Measurements from ENCODE around the gene TMEM178B. TPM values are rescaled to one million over a fixed set of nuclear protein-coding genes. Genes with fewer than 3 reads are reported as not detected.

TMEM178B gene
- total RNA-seq, 1 donor from 2014 or later = 35.9 TPM

DNA sequence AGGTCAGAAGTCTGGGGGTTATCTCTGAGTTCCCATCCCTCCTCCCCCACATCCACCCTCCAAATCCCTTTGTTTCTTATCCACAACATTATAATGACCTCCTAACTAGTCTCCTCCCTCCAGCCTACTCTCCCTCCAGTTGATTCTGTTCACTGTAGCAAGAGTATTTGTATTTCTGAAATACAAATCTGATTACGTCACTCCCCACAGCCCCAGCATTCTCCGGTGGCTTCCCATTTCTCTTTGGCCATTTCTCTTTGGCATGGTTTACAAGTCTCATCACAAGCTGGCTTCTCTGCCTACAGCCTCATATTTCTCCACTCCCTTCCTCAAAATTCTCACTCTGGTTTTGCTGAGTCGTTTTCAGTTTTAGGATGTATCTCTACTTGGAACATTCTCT lies 34.5 kb upstream of the TMEM178B start:
- DNase-seq = no peak
- no peaks in the 10 kb centered on the region for H3K4me1 ChIP-seq
- no peaks in the 10 kb centered on the region for H3K9me3 ChIP-seq (replicated peaks)
- TF ChIP-seq, protein P1, sequence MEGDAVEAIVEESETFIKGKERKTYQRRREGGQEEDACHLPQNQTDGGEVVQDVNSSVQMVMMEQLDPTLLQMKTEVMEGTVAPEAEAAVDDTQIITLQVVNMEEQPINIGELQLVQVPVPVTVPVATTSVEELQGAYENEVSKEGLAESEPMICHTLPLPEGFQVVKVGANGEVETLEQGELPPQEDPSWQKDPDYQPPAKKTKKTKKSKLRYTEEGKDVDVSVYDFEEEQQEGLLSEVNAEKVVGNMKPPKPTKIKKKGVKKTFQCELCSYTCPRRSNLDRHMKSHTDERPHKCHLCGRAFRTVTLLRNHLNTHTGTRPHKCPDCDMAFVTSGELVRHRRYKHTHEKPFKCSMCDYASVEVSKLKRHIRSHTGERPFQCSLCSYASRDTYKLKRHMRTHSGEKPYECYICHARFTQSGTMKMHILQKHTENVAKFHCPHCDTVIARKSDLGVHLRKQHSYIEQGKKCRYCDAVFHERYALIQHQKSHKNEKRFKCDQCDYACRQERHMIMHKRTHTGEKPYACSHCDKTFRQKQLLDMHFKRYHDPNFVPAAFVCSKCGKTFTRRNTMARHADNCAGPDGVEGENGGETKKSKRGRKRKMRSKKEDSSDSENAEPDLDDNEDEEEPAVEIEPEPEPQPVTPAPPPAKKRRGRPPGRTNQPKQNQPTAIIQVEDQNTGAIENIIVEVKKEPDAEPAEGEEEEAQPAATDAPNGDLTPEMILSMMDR (IDR thresholded peaks at IDR 0.05; ENCODE audit: borderline replicate concordance) = no peak
- H3K36me3 ChIP-seq = no peaks in the 10 kb centered on the region
- intact Hi-C loops (cut with micrococcal nuclease) = no loop called here
- no peak overlapping the region for H3K27ac ChIP-seq (replicated peaks)
- H3K27me3 ChIP-seq (ENCODE audit: low read depth) = no peaks in the 10 kb centered on the region
- no peak overlapping the region for H3K4me3 ChIP-seq

DNA sequence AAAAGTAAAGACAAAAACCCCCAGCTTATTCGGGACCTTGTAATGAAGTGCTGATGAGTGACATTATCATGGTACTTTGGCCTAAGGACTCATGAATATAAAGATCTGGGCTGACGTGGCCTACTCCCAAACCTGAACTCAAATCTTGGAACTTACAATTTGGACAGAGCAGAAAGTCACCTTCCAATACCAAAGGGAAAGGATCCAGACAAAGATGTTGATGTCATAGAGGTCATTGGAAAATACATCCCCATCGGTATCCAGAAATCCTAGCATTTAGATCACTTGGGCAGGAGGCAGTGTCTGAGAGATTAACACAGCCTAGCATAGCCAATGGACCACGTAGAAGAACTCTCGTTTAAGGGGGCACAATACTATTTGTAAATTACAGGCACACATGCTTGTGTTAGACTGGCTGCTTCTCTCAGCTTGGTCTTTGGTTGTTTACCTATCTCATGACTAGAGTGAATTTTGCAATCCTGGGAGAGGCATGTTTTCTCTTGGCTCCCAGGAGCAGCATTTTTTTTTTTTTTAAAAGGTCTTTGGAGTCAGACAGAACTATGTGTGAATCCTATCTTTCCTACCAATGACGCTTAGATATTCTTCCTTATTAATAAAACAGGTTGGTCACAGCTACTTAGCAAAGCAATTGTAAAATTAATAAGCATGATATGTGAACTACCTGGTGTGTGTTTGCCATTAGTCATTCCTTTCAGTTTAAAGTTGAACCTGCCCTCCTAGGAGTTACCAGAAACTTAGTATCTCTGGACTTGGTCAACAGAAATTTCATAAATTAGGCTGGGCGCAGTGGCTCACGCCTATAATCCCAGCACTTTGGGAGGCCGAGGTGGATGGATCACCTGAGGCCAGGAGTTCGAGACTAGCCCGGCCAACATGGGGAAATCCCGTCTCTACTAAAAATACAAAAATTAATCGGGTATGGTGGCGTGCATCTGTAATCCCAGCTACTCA lies 31.4 kb upstream of the TMEM178B start:
- Histone ChIP-seq H3K36me3 (no peaks in the 10 kb centered on the region), H3K27me3 (ENCODE audit: low read depth) (no peaks in the 10 kb centered on the region), H3K4me1 (peaks cover 8% of the 10 kb centered on the region), H3K9me3 (replicated peaks) (no peaks in the 10 kb centered on the region), H3K27ac (replicated peaks) (no peak overlapping the region), H3K4me3 (no peak overlapping the region)
- intact Hi-C loops (cut with micrococcal nuclease) = no loop called here
- TF ChIP-seq, protein P1 (IDR thresholded peaks at IDR 0.05; ENCODE audit: borderline replicate concordance) = no peak
- no peak for DNase-seq

DNA sequence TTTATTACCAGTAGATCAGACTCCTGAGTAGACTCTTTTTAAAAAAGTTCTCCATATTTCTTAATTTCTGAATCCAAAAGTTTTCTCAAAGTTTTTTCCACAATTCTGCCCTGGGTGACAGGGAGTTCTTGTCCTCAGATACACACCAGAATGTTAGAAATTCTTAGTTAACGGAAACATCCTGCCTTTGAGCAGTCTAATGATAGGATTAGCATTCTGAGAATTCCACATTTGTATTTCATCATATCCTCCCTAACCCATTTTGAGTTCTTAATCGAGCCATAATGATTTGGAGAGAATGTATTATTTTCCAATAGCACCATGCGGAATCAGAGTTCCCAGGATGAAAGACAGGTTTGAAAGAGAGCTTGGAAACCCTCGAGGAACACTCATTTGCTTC lies 30.2 kb upstream of the TMEM178B start:
- no peaks in the 10 kb centered on the region for H3K36me3 ChIP-seq
- H3K4me1 ChIP-seq = peaks cover 8% of the 10 kb centered on the region
- no peaks in the 10 kb centered on the region for H3K27me3 ChIP-seq (ENCODE audit: low read depth)
- no peak overlapping the region for H3K27ac ChIP-seq (replicated peaks)
- H3K9me3 ChIP-seq (replicated peaks) = no peaks in the 10 kb centered on the region
- intact Hi-C loops (cut with micrococcal nuclease) = no loop called here
- no peak overlapping the region for H3K4me3 ChIP-seq
- TF ChIP-seq, protein P1 (IDR thresholded peaks at IDR 0.05; ENCODE audit: borderline replicate concordance) = no peak
- DNase-seq = no peak

DNA sequence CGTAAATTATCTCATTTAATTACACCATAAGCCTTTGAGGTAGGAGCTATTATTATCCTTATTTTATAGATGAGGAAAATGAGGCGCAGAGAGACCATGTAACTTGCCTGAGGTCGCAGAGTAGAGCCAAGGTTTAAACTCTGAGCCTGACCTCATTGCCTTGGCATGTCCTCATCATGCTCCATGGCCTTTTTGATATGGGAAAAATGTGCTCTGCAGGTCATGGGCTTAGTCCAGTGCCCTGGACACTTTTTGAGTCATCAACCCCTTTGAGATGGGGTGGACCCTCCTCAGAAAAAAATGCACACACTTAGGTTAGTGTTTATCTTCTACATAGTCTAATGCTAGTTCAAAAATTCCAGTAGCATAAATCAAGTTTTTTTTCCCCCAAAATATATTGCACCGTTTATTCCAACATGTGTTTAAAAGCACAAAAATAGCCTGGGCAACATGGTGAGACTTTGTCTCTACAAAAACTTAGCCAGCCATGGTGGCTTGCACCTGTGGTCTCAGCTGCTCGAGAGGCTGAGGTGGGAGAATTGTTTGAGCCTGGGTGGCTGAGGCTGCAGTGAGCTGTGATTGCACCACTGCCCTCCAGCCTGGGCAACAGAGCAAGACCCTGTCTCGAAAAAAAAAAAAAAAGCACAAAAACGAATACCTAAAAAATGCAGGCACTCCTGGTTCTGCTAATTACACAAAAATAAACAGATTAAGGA lies 28.6 kb upstream of the TMEM178B start:
- TF ChIP-seq, protein P1 (IDR thresholded peaks at IDR 0.05; ENCODE audit: borderline replicate concordance) = no peak
- peaks cover 8% of the 10 kb centered on the region for H3K4me1 ChIP-seq
- DNase-seq = no peak
- no peak overlapping the region for H3K4me3 ChIP-seq
- H3K27ac ChIP-seq (replicated peaks) = no peak overlapping the region
- H3K9me3 ChIP-seq (replicated peaks) = no peaks in the 10 kb centered on the region
- H3K27me3 ChIP-seq (ENCODE audit: low read depth) = no peaks in the 10 kb centered on the region
- intact Hi-C loops (cut with micrococcal nuclease) = no loop called here
- no peaks in the 10 kb centered on the region for H3K36me3 ChIP-seq

DNA sequence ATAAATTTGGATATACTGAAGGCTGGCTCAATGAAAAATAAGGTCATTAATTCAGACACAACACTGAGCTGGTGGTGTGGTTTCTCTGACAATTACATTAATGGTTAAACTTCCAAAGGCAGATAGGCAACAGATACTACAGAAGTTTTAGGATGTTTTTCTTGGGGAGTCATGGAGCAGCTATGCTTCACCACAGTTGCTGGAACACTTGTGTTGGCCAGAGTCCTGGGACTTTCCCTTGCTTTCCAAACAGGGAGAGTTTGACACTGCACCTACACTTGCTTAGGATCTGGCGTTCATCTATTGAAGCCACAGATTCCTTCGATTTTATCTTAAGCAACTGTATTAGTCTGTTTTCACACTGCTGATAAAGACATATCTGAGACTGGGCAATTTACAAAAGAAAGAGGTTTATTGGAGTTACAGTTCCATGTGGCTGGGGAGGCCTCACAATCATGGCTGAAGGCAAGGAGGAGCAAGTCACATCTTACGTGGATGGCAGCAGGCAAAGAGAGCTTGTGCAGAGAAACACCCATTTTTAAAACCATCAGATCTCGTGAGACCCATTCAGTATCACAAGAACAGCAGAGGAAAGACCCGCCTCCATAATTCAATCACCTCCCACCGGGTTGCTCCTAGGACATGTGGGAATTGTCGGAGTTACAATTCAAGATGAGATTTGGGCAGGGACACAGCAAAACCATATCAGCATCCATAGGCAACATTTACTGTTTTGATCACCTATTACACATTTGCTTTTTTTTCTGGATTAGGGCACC lies 27.8 kb upstream of the TMEM178B start:
- peaks cover 8% of the 10 kb centered on the region for H3K4me1 ChIP-seq
- H3K27ac ChIP-seq (replicated peaks) = no peak overlapping the region
- intact Hi-C loops (cut with micrococcal nuclease) = no loop called here
- H3K4me3 ChIP-seq = no peak overlapping the region
- H3K36me3 ChIP-seq = no peaks in the 10 kb centered on the region
- no peak for DNase-seq
- TF ChIP-seq, protein P1 (IDR thresholded peaks at IDR 0.05; ENCODE audit: borderline replicate concordance) = no peak
- H3K27me3 ChIP-seq (ENCODE audit: low read depth) = no peaks in the 10 kb centered on the region
- no peaks in the 10 kb centered on the region for H3K9me3 ChIP-seq (replicated peaks)

Data from left ventricle myocardium inferior (tissue), 1 donor.